T-helper 2 cell treated with Interferon-gamma antibody and Interleukin-4, amounts not matched to agents 5 μg/mL and 100 μg/mL, for 36 hours (primary cell): ENCODE results near the gene KCNK10.

ENCODE experiments used
- DNase-seq: peaks from one replicate; pipeline ENCODE4 v3.0.0; 2021; ENCODE audit warnings: low spot score
- H3K27ac Mint-ChIP-seq: one replicate; pipeline ENCODE4 v1.8.0; 2021; ENCODE audit warnings: mild to moderate bottlenecking, mixed read lengths
- H3K27me3 Mint-ChIP-seq: one replicate; pipeline ENCODE4 v1.8.0; 2021; ENCODE audit warnings: low read depth, mixed read lengths
- H3K36me3 Mint-ChIP-seq: one replicate; pipeline ENCODE4 v1.8.0; 2021; ENCODE audit warnings: low read depth, mixed read lengths
- H3K4me1 Mint-ChIP-seq: one replicate; pipeline ENCODE4 v1.8.0; 2021; ENCODE audit warnings: low read depth, mixed read lengths
- H3K4me3 Mint-ChIP-seq: one replicate; pipeline ENCODE4 v1.8.0; 2022; ENCODE audit warnings: mild to moderate bottlenecking, moderate library complexity, mixed read lengths
- H3K9me3 Mint-ChIP-seq: one replicate; pipeline ENCODE4 v1.8.0; 2021; ENCODE audit warnings: mixed read lengths

KCNK10 gene

DNA sequence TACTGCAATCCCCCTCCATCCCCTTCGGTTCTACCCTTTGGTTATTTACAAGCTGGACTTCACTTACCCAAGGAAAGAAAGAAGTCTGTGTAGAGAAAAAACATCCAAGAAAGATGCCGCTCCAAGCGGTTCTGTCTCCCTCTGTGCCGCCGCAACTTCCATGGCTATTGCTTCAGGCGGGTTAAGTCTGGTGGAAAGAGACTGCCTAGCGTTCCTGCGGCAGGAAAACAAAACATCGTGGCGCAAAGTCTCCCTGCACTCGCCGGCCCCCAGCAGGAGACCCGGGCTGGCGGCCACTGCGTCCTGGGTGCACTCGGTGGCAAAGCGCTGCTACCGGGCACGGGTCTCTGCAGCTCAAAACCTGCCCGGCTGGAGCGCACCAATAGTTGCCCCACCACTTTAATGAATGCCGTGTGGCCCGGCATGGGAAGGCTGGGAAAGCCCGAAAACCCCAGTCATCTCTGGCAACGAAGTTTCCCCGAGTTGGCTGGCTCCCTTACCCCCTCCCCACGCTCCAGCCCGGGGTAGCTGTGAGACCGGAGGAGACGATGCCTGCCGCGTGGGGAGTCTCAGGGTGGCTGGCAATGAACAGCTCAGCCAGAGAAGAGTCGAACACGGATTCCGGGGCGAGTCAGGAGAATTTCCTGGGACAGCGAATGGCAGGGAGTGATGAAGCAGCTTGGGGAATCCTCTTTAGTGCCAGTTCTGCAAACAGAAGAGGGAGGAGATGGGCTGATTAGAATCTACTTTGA lies 3.5 kb upstream of the KCNK10 start:
- Mint-ChIP-seq H3K27ac (no peak overlapping the region), H3K4me3 (no peak overlapping the region), H3K36me3 (no peaks in the 10 kb centered on the region), H3K4me1 (peaks cover 4% of the 10 kb centered on the region), H3K9me3 (no peaks in the 10 kb centered on the region), H3K27me3 (peaks cover 61% of the 10 kb centered on the region)
- no peak for DNase-seq

DNA sequence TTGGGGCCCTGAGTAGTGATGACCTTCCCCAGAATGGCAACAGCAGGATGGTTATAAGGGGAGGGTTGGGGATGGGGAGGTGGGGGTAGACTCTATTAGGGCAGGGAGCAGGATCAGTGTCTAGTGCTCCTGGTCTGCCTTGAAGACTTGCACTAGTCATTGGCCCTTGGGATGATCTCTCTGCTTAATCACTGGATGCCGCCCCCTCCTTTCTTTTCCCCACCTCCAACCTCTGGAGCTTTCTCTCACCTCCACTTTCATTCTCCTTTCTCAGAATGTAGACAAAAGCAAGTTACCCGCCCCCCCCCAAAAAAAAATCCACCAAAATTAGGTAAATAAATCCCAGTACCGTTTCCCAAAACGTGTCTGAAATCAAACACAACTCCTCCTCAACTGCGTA lies 2.8 kb upstream of the KCNK10 start:
- Mint-ChIP-seq H3K27me3 (peaks cover 61% of the 10 kb centered on the region), H3K9me3 (no peaks in the 10 kb centered on the region), H3K27ac (no peak overlapping the region)

DNA sequence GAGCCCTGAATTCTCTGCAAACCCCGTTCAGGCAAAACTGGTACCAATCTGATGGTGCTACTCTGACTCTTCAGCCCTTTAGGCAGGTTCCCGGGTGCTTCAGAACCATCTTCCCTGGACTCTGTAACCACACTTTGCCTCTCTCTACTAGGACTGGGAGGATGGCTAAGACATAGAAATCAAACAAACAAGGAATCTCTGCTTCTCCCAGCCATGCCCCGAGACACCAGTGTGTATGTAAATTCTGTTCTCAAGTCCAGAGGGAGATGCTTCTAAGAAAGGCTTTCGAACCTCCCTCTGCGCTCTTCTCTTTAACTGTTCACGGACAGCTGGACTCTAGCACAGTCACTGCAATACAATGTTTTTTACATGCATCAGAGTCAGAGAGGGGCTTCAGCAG lies 1.9 kb upstream of the KCNK10 start:
- no peak overlapping the region for H3K4me3 Mint-ChIP-seq
- peaks cover 4% of the 10 kb centered on the region for H3K4me1 Mint-ChIP-seq
- H3K27ac Mint-ChIP-seq, result no peak overlapping the region
- no peaks in the 10 kb centered on the region for H3K36me3 Mint-ChIP-seq
- peaks cover 61% of the 10 kb centered on the region for H3K27me3 Mint-ChIP-seq
- no peak for DNase-seq
- H3K9me3 Mint-ChIP-seq, result no peaks in the 10 kb centered on the region

More for the DNA sequence above, 2.8 kb upstream of the KCNK10 start:
- H3K4me1 Mint-ChIP-seq, result peaks cover 4% of the 10 kb centered on the region
- DNase-seq, result no peak
- no peak overlapping the region for H3K4me3 Mint-ChIP-seq
- H3K36me3 Mint-ChIP-seq, result no peaks in the 10 kb centered on the region

DNA sequence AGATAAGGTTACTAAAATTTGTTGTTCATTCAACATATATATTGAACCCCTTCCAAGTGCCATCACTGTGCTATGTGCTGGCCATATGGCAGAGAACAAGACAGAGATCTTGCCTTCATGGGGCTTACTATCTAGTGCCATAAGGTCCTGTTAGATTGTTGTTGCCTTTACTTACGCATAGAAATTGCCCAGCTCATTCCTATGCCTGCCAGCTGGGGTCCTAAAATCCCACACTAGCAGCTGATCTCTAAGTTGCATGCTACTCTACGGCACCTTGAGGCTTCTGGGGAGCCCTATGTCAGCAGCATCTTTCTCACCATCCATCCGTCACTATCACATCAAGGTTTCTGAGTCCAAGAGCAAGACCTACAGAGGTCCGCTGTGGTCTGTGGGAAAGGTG lies 1.4 kb upstream of the KCNK10 start:
- H3K4me1 Mint-ChIP-seq, result peaks cover 4% of the 10 kb centered on the region

DNA sequence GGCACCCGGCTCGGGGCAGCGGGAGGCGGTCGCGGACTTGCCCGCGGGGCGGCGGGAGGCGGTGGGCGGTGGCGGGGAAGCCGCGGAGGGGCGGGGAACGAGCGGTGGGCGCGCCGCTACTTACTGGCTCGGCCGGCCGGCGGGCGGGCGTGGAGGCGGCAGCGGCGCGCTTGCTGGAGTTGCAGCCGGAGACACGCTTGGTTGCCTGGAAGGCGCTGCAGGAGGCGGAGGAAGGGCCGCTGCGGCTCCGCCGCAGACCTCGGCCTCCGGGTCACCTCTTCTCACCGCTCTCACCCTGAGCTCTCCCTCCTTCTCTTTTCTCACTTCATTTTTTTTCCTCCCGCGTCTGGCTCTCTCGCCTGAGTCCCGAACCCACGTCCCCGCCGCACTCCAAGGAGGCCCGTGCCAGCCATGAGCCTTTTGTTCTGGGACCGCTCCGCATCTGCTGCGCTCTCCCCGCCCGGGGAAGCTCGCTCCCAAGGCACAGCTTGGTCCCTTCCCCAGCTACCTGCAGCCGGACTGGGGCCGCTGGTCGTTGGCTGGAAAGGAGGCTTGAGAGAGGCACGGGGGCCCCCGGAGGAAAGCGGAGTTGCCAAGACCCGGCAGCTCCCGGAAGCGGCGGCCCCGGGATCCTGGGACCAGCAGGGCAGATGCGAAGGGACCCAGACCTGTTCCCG lies 592 bp upstream of the KCNK10 start:
- H3K4me1 Mint-ChIP-seq, result peaks cover 4% of the 10 kb centered on the region
- no peaks in the 10 kb centered on the region for H3K9me3 Mint-ChIP-seq
- H3K36me3 Mint-ChIP-seq, result no peaks in the 10 kb centered on the region
- H3K27ac Mint-ChIP-seq, result no peak overlapping the region
- peaks cover 48% of the 10 kb centered on the region for H3K27me3 Mint-ChIP-seq
- H3K4me3 Mint-ChIP-seq, result peak overlapping the region; percentile 47
- no peak for DNase-seq

More for the DNA sequence above, 1.4 kb upstream of the KCNK10 start:
- Mint-ChIP-seq H3K9me3 (no peaks in the 10 kb centered on the region), H3K27ac (no peak overlapping the region), H3K4me3 (no peak overlapping the region), H3K27me3 (peaks cover 57% of the 10 kb centered on the region), H3K36me3 (no peaks in the 10 kb centered on the region)
- no peak for DNase-seq

DNA sequence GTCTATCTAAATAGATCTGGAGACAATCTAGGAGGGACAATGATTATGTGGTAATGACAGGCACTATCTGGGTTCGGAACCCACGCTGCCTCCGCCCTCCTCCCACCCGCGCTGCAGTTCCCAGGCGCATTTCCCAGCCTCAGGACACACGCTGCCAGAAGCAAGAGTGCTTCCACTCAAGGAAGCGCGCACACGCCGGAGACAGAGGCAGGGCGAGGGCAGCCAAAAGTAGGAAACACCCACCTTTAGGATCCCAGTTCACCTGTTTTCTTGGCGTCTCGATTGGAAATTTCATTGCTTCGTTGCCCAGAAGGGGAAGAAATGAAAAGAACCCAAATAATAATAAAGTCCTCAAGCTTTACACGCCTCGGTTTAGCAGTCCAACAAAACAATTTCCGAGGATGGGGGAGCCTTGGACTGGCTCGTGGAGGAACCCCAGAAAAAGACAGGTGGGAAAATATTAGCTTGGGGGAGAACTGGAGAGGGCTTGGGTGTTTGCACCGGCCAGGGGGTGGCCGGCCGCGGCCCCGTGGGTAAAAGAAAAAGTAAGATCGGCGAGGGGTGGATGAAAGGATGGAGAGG lies 474 bp downstream of the KCNK10 start:
- no peak overlapping the region for H3K27ac Mint-ChIP-seq
- H3K9me3 Mint-ChIP-seq, result no peaks in the 10 kb centered on the region
- H3K4me3 Mint-ChIP-seq, result no peak overlapping the region
- H3K27me3 Mint-ChIP-seq, result peaks cover 44% of the 10 kb centered on the region
- peaks cover 4% of the 10 kb centered on the region for H3K4me1 Mint-ChIP-seq
- no peak for DNase-seq
- H3K36me3 Mint-ChIP-seq, result no peaks in the 10 kb centered on the region

DNA sequence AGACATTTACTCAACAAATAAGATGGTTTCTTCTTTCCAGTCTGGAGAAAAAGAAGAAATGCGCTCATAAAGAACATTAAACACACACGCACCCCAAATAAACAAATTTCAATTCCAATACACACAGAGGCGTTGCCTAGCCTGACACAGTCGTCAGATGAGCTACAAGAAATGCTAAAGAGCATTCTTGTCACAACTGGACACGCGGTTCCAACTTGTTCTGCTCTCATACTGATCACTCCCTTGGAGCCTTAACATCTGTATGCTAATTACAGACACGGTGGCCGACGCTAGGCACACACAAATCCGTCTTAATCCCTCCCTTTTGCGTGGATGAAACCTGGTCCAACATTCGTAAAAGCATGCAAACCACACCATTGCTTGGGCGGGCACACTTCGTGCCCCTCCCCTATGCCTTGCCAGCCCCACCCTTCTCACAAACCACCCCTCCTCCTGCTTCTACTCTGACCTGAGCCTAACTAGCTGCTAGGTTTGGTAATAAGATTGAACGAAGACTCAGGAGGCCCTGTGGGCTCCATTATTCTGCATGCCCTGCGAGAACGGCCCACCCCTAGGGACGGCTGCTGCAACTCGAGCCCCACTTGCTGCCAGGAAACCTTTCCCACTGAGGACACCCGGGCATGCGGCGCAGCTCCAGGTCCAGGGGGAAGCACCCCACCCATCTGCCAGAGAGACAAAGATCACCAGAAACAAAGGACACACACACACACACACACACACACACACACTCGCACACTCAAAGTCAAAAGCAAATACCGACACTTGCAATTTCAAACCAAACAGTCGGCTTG lies 1.2 kb downstream of the KCNK10 start:
- H3K9me3 Mint-ChIP-seq, result no peaks in the 10 kb centered on the region
- H3K27me3 Mint-ChIP-seq, result peaks cover 37% of the 10 kb centered on the region
- no peak overlapping the region for H3K27ac Mint-ChIP-seq
- no peaks in the 10 kb centered on the region for H3K36me3 Mint-ChIP-seq
- H3K4me1 Mint-ChIP-seq, result peaks cover 4% of the 10 kb centered on the region
- no peak overlapping the region for H3K4me3 Mint-ChIP-seq
- no peak for DNase-seq

DNA sequence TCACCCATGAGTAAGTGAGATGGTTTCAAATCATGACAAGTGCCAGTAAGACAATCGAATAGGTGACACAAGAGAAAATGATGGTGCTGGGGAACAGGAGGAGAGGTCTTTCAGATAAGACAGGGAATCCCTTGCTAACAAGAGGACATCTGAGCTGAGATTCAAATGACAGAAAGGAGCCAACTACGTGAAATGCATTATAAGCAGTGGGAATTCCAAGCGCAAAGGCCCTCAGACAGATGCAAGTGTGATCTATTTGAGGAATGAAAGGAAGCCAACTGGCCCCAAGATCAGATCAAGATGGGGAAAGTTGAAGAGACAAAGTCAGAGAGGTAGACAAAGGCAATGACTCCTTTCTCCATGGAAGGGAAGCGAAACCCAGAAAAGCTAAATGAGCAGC lies 4.7 kb downstream of the KCNK10 start:
- Mint-ChIP-seq H3K4me1 (peaks cover 3% of the 10 kb centered on the region), H3K9me3 (no peaks in the 10 kb centered on the region), H3K4me3 (no peak overlapping the region), H3K27ac (no peak overlapping the region), H3K27me3 (peaks cover 6% of the 10 kb centered on the region), H3K36me3 (no peaks in the 10 kb centered on the region)
- no peak for DNase-seq

DNA sequence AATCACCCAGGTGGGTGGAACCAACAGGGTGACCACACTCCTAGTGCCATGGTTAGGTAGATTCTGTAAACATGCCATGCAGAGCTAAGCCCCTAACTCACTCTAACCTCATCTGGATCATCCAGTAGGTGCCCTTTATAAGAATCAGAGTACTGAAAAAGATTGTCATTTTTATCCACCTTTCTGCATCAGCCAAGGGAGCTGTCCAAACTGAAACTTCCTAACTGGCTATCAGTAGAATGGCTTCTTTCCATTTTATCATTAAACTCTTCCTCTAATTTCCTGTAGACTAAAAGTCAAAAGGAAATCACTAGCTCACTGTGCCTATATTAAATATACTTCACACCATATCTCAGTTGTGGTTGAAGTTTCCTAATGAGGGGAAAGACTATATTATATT lies 6.5 kb downstream of the KCNK10 start:
- no peak for DNase-seq
- H3K27ac Mint-ChIP-seq, result no peak overlapping the region
- H3K4me3 Mint-ChIP-seq, result no peak overlapping the region
- no peaks in the 10 kb centered on the region for H3K4me1 Mint-ChIP-seq
- no peaks in the 10 kb centered on the region for H3K36me3 Mint-ChIP-seq
- peaks cover 6% of the 10 kb centered on the region for H3K27me3 Mint-ChIP-seq
- no peaks in the 10 kb centered on the region for H3K9me3 Mint-ChIP-seq

DNA sequence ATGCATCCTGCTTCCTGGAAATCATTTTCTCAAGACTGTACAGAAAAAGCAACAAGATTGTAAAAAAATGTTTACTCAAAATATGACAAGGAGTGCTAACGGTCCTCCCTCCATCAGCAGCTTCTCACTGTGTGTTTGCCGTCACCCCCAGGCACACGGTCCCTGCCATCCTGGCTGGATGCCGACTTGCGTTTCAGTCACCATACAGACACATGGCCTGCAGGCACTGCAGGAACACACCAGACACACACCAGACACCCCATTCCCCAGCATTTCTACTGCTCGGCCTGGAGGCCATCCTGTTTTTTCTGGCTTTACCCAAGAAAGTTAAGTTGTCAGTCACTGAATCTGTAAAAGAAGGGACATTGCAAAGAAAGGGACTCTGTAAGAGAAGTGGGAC lies 10.8 kb downstream of the KCNK10 start:
- Mint-ChIP-seq H3K4me1 (no peaks in the 10 kb centered on the region), H3K27ac (no peak overlapping the region)
- DNase-seq, result no peak

DNA sequence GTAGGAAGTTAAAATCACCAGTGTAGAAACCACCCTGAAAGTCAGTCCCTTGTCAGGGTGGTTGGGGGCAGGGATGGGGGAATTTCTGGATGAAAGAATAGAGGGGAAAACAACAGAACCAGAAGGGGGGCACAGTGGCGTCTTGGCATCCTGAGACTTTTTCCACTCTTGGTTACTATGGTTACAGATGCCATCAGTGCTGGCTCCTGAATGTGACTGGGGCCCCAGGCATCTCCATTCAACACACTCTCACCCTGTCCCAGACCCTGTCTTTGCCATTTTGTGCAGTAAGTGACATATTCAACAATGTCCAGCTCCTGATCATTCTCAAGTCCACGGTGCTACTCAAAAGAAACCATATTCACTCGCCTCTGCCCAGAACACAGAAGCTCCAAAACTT lies 11.3 kb downstream of the KCNK10 start:
- Mint-ChIP-seq H3K27ac (no peak overlapping the region), H3K9me3 (no peaks in the 10 kb centered on the region), H3K36me3 (no peaks in the 10 kb centered on the region), H3K4me3 (no peak overlapping the region), H3K27me3 (no peaks in the 10 kb centered on the region), H3K4me1 (no peaks in the 10 kb centered on the region)
- DNase-seq, result no peak

More for the DNA sequence above, 10.8 kb downstream of the KCNK10 start:
- H3K4me3 Mint-ChIP-seq, result no peak overlapping the region
- no peaks in the 10 kb centered on the region for H3K36me3 Mint-ChIP-seq
- H3K27me3 Mint-ChIP-seq, result no peaks in the 10 kb centered on the region
- no peaks in the 10 kb centered on the region for H3K9me3 Mint-ChIP-seq

DNA sequence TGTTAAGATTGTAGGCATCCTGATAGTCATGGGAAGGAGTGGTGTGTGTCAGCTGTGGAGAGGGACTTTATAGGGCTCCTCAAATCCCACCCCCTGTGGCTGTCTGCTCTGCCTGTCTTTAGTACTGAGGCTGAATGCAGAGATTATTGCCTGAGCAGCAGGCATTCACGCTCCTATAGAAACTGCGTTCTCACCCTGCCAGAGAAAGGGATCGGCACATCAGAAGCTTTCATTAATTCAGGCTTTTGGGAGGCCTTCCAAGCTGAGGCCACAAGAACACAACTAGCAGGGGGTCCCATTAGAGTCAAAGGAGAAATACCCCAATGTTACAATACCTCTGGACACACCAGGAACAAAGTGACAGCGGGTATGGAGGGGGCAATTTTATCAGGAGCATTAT lies 12.6 kb downstream of the KCNK10 start:
- Mint-ChIP-seq H3K4me3 (no peak overlapping the region), H3K9me3 (no peaks in the 10 kb centered on the region), H3K4me1 (no peaks in the 10 kb centered on the region), H3K27ac (no peak overlapping the region), H3K27me3 (no peaks in the 10 kb centered on the region), H3K36me3 (no peaks in the 10 kb centered on the region)
- no peak for DNase-seq

DNA sequence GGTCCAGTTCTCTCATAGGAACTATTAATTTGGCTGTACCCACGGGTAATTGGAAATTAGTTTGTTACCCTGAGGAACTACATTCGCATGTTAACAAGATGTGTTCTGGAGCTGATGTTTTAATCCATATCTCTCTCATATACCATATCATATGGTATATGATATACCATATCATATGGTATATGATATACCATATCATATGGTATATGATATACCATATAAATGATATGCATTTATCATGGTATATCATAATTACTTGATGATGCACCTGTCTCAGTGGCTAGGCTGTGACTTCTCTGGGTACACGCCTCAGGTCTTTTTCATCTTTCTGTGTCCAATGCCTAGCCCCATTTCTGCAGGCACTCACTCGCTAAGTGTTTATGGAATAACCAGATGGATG lies 13.0 kb downstream of the KCNK10 start:
- no peak overlapping the region for H3K4me3 Mint-ChIP-seq
- H3K4me1 Mint-ChIP-seq, result no peaks in the 10 kb centered on the region
- H3K36me3 Mint-ChIP-seq, result no peaks in the 10 kb centered on the region
- no peaks in the 10 kb centered on the region for H3K27me3 Mint-ChIP-seq
- DNase-seq, result no peak
- no peaks in the 10 kb centered on the region for H3K9me3 Mint-ChIP-seq
- no peak overlapping the region for H3K27ac Mint-ChIP-seq
